Fibroblast of villous mesenchyme (primary cell): ENCODE measurements around the gene GRIK2. TPM values are rescaled to one million over a fixed set of nuclear protein-coding genes. Genes with fewer than 3 reads are reported as not detected.

Experiments
- DNase-seq: peaks from one replicate; pipeline ENCODE4 v3.0.0-alpha.2; 2010; ENCODE audit warnings: low read depth
- H3K4me3 ChIP-seq: 2 replicates; pipeline ENCODE4 v1.5.1; 2011; ENCODE audit warnings: low read depth, mild to moderate bottlenecking, low read length
- total RNA-seq: library from RNA; depleted of rRNA; stranded (reverse); fragments of >200 nt; gene quantifications from 2 replicates; pipeline ENCODE4 v1.2.3, GENCODE V29; 2012
- TF ChIP-seq, protein P1 (sequence below): IDR thresholded peaks from 2 replicates; pipeline ENCODE4 v1.5.1; 2012; ENCODE audit warnings: low read depth, mild to moderate bottlenecking, low read length; ENCODE audit not compliant: insufficient read depth

The GRIK2 gene
- total RNA-seq, 1 donor: 15.1 TPM

DNA sequence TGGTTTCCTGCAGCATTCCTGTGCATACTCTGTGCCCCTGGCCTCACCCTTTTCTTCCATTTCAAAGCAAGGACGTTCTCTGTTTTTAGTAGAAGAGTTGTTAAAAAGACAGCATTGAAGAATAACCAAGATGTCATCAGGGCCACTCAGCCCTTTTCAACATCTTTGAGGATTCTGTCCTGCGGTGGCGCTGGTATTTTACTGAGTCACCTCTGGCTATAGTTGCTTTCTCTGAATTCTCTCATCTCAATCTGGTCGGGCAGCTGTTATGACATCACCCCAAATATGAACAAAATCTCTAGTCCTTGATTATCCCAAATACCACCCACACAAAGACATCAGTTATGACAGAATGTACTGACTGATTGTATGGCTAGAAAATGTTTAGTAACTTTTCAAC, 204.2 kb downstream of the GRIK2 start:
- no peak overlapping the region for H3K4me3 ChIP-seq
- TF ChIP-seq, protein P1, sequence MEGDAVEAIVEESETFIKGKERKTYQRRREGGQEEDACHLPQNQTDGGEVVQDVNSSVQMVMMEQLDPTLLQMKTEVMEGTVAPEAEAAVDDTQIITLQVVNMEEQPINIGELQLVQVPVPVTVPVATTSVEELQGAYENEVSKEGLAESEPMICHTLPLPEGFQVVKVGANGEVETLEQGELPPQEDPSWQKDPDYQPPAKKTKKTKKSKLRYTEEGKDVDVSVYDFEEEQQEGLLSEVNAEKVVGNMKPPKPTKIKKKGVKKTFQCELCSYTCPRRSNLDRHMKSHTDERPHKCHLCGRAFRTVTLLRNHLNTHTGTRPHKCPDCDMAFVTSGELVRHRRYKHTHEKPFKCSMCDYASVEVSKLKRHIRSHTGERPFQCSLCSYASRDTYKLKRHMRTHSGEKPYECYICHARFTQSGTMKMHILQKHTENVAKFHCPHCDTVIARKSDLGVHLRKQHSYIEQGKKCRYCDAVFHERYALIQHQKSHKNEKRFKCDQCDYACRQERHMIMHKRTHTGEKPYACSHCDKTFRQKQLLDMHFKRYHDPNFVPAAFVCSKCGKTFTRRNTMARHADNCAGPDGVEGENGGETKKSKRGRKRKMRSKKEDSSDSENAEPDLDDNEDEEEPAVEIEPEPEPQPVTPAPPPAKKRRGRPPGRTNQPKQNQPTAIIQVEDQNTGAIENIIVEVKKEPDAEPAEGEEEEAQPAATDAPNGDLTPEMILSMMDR: no peak
- peak; percentile 26 for DNase-seq

DNA sequence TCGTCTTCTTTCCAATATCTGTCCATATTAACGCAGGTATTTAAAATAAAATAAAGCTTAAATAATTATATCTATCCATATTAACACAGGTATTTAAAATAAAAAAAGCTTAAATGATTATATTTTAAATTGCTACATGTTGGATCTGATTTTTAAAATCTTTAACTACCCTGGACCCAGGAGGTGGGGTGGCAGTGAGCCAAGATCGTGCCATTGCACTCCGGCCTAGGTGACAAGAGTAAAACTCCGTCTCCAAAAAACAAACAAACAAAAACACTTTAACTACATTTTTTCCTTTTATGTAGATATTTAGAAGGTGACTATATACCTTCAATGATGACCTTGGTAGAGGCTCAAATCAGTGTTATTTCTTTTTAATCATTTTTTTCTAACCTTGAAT, 211.9 kb downstream of the GRIK2 start:
- DNase-seq: no peak
- TF ChIP-seq, protein P1: no peak
- H3K4me3 ChIP-seq: no peak overlapping the region

DNA sequence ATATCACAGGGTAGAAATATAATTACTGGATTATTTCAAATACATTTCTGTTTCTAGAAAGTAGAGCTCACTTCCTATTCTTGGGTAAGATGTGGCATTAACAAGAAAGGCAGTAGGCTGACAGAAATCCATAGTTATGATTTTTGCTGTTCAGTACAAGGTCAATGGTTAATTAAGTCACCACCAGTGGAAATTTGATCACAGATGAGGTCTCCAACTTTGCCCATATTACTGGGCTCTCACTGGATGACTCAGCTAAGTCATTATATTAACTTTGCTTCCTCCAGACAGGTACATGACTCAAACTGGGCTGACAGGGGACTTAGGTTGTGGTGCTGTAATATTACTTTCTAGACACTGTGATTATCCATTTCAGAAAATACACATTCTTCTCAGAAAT, 212.4 kb downstream of the GRIK2 start:
- H3K4me3 ChIP-seq: no peak overlapping the region
- DNase-seq: no peak
- TF ChIP-seq, protein P1: no peak

DNA sequence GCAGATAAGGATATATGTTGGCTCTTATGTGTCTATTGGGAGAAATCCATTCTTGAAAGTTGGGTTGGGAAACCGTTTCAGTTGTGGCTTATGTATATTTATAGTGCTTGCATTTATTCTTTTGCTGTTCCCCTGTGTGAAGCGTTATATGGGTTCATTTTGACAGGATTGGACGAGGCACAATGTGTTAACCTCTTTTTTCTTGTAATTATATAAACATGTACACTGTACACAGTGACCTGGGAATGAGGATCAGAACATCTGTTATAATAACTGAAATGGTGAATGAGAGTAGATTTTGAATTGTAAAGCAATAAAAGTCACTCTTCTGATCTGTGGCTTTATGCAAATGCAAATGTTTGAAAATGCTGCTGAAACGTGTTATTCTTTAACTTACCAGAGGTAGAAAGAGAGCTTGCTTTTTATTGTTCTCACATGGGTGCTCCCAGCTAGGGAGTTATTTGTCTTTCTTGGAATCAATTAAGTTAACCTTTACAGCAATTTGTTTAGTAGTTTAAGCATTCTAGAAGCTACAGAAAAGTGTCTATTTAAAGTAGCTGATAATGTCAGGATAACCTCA, 213.7 kb downstream of the GRIK2 start:
- TF ChIP-seq, protein P1: no peak
- no peak overlapping the region for H3K4me3 ChIP-seq
- no peak for DNase-seq

DNA sequence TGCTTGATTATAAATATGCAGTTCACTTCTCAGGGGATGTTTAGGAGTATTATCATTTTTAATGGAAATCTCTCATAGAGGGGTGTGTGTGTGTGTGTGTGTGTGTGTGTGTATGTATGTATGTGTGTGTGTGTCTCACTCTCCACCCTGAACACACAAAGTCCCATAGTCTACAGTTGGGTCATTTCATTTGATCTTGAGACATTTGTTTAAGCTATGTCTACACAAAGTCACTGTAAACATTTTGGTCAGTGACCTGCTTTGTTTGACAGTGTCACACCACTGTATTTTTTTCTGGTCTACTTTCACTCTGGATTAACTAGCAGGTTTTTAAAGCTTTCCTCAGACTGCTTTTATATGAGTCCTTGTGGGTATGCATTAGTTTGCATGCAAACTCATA, 215.2 kb downstream of the GRIK2 start:
- H3K4me3 ChIP-seq: no peak overlapping the region
- TF ChIP-seq, protein P1: no peak

DNA sequence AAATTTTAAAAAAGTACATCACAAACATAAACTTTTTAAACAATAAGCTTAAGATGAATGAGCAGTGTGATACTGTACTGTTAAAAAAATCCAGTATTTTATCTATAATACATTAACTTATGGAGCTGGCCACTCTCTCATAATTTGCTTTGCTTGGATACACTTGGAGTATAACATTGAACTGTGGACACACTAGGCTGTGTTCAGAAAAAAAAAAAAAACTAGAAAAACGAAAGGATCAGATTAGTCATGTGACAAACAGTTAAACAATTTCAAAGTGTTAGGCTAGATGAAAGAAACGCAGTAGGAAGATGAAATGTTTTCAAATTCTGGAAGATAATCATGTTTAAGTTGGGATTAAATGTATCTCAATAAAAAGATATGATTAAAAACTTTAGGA, 220.0 kb downstream of the GRIK2 start:
- DNase-seq: no peak
- TF ChIP-seq, protein P1: no peak
- no peak overlapping the region for H3K4me3 ChIP-seq

More for the DNA sequence above, 215.2 kb downstream of the GRIK2 start:
- no peak for DNase-seq

DNA sequence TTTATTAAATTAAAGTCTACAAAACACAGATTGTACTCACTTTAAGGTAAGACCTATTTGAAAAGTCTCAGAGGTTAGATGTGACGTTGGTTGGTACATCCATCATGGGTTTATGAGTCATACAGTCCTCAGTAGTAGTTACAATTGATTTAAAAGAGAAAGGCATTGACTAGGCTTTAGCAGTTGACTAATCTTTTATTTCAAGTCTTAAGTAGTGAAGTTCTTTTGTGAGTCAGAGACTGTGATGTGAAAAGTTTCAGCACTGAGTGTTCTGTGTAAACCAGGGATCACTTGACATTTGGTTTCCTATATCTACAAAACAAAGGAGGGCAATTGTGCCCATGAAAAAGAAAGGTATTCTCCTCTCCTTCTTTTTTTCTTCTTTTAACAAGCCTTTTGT, 221.3 kb downstream of the GRIK2 start:
- DNase-seq: peak; percentile 22
- H3K4me3 ChIP-seq: no peak overlapping the region
- TF ChIP-seq, protein P1: no peak
